HEK293 (cell line): ENCODE measurements around the gene TRIM36.
A peak's percentile ranks its signal among the peaks of the same experiment; 100 is the strongest.

Experiments
- CTCF ChIA-PET: fragments of 350-600 bp; formaldehyde crosslinking; extraction: SDS; loops from one replicate; lab custom pipeline; 2021; ENCODE audit warnings: antibody characterized with exemption; lab: Yijun Ruan, JAX
- POLR2A ChIA-PET: fragments of 300-600 bp; formaldehyde crosslinking; extraction: SDS; loops from one replicate; lab custom pipeline; 2020; ENCODE audit warnings: antibody characterized with exemption, inconsistent platforms; lab: Yijun Ruan, JAX
- H3K27ac ChIP-seq: fragments of 200-500 bp; sonication (Bioruptor generic); 2 replicates; pipeline ENCODE4 v1.5.1; 2014; ENCODE audit warnings: low read depth, low read length, control low read depth, inconsistent platforms; ENCODE audit errors: extremely low read depth
- H3K36me3 ChIP-seq, 2 experiments: fragments of 200-500 bp in 1 of 2; sonication (Bioruptor generic) in 1 of 2; 1 replicate in 1 of 2; 2 replicates in 1 of 2; pipeline ENCODE4 v1.5.1; 2014 to 2017; ENCODE audit warnings: inconsistent platforms in 2 of 2, low read length in 2 of 2; ENCODE audit not compliant: control insufficient read depth in 2 of 2, insufficient read depth in 1 of 2
- H3K4me1 ChIP-seq: fragments of 200-500 bp; sonication (Bioruptor generic); 2 replicates; pipeline ENCODE4 v1.5.1; 2014; ENCODE audit warnings: mild to moderate bottlenecking, low read length, inconsistent platforms; ENCODE audit not compliant: control insufficient read depth, insufficient read depth
- H3K4me3 ChIP-seq: 2 replicates; pipeline ENCODE4 v1.5.1; 2011; ENCODE audit warnings: low read depth, mild to moderate bottlenecking, control low read depth, low read length, moderate library complexity
- H3K9me3 ChIP-seq: fragments of 200-500 bp; sonication (Bioruptor generic); 2 replicates; pipeline ENCODE4 v1.5.1; 2014; ENCODE audit warnings: low read depth, low read length, inconsistent platforms; ENCODE audit not compliant: control insufficient read depth, insufficient read depth
- GFI1B ChIP-seq: fragments of 450-650 bp; formaldehyde crosslinking; IDR thresholded peaks from 2 replicates; pipeline ENCODE4 v1.5.1; 2016; ENCODE audit warnings: missing biosample characterization, missing genetic modification characterization
- KLF1 ChIP-seq: fragments of 450-650 bp; formaldehyde crosslinking; IDR thresholded peaks from 2 replicates; pipeline ENCODE4 v1.5.1; 2016; ENCODE audit warnings: missing biosample characterization, missing genetic modification characterization
- KLF9 ChIP-seq: fragments of 450-650 bp; formaldehyde crosslinking; IDR thresholded peaks from 2 replicates; pipeline ENCODE4 v1.5.1; 2016; ENCODE audit warnings: missing biosample characterization, missing genetic modification characterization, low read depth
- ZBTB17 ChIP-seq: fragments of 450-650 bp; formaldehyde crosslinking; IDR thresholded peaks from 2 replicates; pipeline ENCODE4 v1.5.1; 2016; ENCODE audit warnings: missing biosample characterization, missing genetic modification characterization
- ZBTB20 ChIP-seq: fragments of 450-650 bp; formaldehyde crosslinking; IDR thresholded peaks from 2 replicates; pipeline ENCODE4 v1.5.1; 2016; ENCODE audit warnings: missing biosample characterization, missing genetic modification characterization
- ZNF169 ChIP-seq: fragments of 450-650 bp; formaldehyde crosslinking; IDR thresholded peaks from 2 replicates; pipeline ENCODE4 v1.5.1; 2016; ENCODE audit warnings: missing biosample characterization, missing genetic modification characterization
- ZNF184 ChIP-seq: fragments of 450-650 bp; IDR thresholded peaks from 2 replicates; pipeline ENCODE4 v1.5.1; 2018; ENCODE audit warnings: missing biosample characterization, mild to moderate bottlenecking, missing genetic modification characterization
- ZNF335 ChIP-seq: fragments of 450-650 bp; formaldehyde crosslinking; conservative IDR thresholded peaks from 2 replicates; pipeline ENCODE4 v1.5.1; 2016; ENCODE audit warnings: missing biosample characterization, missing genetic modification characterization
- ZNF48 ChIP-seq: fragments of 450-650 bp; formaldehyde crosslinking; IDR thresholded peaks from 2 replicates; pipeline ENCODE4 v1.5.1; 2016; ENCODE audit warnings: missing biosample characterization, missing genetic modification characterization
- ZNF521 ChIP-seq: fragments of 450-650 bp; formaldehyde crosslinking; IDR thresholded peaks from 2 replicates; pipeline ENCODE4 v1.5.1; 2017; ENCODE audit warnings: missing biosample characterization, mild to moderate bottlenecking, missing genetic modification characterization
- ZNF747 ChIP-seq: fragments of 450-650 bp; formaldehyde crosslinking; IDR thresholded peaks from 2 replicates; pipeline ENCODE4 v1.5.1; 2016; ENCODE audit warnings: missing biosample characterization, missing genetic modification characterization
- ZXDB ChIP-seq: fragments of 450-650 bp; formaldehyde crosslinking; IDR thresholded peaks from 2 replicates; pipeline ENCODE4 v1.5.1; 2016; ENCODE audit warnings: missing biosample characterization, missing genetic modification characterization
- TF ChIP-seq, protein P1 (sequence below): fragments of 450-650 bp; formaldehyde crosslinking; IDR thresholded peaks from 2 replicates; pipeline ENCODE4 v1.5.0; 2017; ENCODE audit warnings: missing biosample characterization, missing genetic modification characterization, borderline replicate concordance
- TF ChIP-seq, protein P2 (sequence below): fragments of 450-650 bp; formaldehyde crosslinking; IDR thresholded peaks from 2 replicates; pipeline ENCODE4 v1.5.1; 2016; ENCODE audit warnings: missing biosample characterization, missing genetic modification characterization
- TF ChIP-seq, protein P3 (sequence below): fragments of 450-650 bp; formaldehyde crosslinking; IDR thresholded peaks from 2 replicates; pipeline ENCODE4 v1.5.1; 2016; ENCODE audit warnings: missing biosample characterization, missing genetic modification characterization
- TF ChIP-seq, protein P4 (sequence below): fragments of 450-650 bp; formaldehyde crosslinking; IDR thresholded peaks from 2 replicates; pipeline ENCODE4 v1.5.1; 2016; ENCODE audit warnings: missing biosample characterization, missing genetic modification characterization
- TF ChIP-seq, protein P5 (sequence below): fragments of 450-650 bp; formaldehyde crosslinking; IDR thresholded peaks from 2 replicates; pipeline ENCODE4 v1.5.1; 2016; ENCODE audit warnings: missing biosample characterization, missing genetic modification characterization
- TF ChIP-seq, protein P6 (sequence below): fragments of 450-650 bp; formaldehyde crosslinking; IDR thresholded peaks from 2 replicates; pipeline ENCODE4 v1.5.1; 2016; ENCODE audit warnings: missing biosample characterization, missing genetic modification characterization

TRIM36 gene

DNA sequence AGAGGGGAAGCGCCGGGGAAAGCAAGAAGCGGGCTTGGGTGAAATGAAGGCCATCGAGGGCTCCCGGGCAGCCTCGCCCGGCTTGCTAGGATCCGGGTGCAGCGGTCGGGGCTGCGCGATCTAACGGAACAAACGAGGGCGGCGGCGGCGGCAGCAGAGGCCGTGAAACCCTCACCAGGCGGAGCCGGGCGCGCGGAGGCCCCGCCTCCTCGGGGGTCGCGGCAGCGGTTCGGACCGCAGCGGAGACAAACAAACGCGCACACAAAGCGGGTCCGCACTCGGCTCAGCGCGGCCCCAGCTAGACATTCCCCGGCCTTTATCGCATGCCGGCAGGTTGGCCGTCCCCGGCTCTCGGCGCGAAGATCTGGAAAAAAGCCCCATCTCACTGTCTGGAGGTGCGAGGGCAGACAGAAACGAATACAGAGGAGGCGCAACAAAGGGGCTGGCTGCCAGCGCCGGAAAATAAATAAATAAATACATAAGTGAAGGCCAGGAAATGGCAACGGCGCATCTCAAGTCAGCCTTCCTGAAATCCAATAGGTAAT is 10.5 kb upstream of the TRIM36 start (continued):
- TF ChIP-seq, protein P1, sequence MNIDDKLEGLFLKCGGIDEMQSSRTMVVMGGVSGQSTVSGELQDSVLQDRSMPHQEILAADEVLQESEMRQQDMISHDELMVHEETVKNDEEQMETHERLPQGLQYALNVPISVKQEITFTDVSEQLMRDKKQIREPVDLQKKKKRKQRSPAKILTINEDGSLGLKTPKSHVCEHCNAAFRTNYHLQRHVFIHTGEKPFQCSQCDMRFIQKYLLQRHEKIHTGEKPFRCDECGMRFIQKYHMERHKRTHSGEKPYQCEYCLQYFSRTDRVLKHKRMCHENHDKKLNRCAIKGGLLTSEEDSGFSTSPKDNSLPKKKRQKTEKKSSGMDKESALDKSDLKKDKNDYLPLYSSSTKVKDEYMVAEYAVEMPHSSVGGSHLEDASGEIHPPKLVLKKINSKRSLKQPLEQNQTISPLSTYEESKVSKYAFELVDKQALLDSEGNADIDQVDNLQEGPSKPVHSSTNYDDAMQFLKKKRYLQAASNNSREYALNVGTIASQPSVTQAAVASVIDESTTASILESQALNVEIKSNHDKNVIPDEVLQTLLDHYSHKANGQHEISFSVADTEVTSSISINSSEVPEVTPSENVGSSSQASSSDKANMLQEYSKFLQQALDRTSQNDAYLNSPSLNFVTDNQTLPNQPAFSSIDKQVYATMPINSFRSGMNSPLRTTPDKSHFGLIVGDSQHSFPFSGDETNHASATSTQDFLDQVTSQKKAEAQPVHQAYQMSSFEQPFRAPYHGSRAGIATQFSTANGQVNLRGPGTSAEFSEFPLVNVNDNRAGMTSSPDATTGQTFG, result no peak
- peak; percentile 68; the same call in 1 of the 2 replicates for TF ChIP-seq ZBTB17 (tag by site-specific recombination)
- TF ChIP-seq ZNF184 (tag by site-specific recombination), result 0 out of 2 replicates have a peak, but pooled peaks have one; percentile 7
- TF ChIP-seq, protein P2, sequence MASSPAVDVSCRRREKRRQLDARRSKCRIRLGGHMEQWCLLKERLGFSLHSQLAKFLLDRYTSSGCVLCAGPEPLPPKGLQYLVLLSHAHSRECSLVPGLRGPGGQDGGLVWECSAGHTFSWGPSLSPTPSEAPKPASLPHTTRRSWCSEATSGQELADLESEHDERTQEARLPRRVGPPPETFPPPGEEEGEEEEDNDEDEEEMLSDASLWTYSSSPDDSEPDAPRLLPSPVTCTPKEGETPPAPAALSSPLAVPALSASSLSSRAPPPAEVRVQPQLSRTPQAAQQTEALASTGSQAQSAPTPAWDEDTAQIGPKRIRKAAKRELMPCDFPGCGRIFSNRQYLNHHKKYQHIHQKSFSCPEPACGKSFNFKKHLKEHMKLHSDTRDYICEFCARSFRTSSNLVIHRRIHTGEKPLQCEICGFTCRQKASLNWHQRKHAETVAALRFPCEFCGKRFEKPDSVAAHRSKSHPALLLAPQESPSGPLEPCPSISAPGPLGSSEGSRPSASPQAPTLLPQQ (tag by site-specific recombination), result peak; percentile 46; the same call in 1 of the 2 replicates
- no peak for TF ChIP-seq ZNF169 (tag by site-specific recombination)
- TF ChIP-seq, protein P3, sequence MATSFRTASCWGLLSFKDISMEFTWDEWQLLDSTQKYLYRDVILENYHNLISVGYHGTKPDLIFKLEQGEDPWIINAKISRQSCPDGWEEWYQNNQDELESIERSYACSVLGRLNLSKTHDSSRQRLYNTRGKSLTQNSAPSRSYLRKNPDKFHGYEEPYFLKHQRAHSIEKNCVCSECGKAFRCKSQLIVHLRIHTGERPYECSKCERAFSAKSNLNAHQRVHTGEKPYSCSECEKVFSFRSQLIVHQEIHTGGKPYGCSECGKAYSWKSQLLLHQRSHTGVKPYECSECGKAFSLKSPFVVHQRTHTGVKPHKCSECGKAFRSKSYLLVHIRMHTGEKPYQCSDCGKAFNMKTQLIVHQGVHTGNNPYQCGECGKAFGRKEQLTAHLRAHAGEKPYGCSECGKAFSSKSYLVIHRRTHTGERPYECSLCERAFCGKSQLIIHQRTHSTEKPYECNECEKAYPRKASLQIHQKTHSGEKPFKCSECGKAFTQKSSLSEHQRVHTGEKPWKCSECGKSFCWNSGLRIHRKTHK (tag by site-specific recombination), result no peak
- TF ChIP-seq, protein P4, sequence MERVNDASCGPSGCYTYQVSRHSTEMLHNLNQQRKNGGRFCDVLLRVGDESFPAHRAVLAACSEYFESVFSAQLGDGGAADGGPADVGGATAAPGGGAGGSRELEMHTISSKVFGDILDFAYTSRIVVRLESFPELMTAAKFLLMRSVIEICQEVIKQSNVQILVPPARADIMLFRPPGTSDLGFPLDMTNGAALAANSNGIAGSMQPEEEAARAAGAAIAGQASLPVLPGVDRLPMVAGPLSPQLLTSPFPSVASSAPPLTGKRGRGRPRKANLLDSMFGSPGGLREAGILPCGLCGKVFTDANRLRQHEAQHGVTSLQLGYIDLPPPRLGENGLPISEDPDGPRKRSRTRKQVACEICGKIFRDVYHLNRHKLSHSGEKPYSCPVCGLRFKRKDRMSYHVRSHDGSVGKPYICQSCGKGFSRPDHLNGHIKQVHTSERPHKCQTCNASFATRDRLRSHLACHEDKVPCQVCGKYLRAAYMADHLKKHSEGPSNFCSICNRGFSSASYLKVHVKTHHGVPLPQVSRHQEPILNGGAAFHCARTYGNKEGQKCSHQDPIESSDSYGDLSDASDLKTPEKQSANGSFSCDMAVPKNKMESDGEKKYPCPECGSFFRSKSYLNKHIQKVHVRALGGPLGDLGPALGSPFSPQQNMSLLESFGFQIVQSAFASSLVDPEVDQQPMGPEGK, result peak; percentile 49; the same call in 1 of the 2 replicates
- TF ChIP-seq ZXDB (tag by site-specific recombination), result peak; percentile 34; the same call in 1 of the 2 replicates
- TF ChIP-seq ZBTB20 (tag by site-specific recombination), result peak; percentile 95
- no peak for TF ChIP-seq ZNF521

DNA sequence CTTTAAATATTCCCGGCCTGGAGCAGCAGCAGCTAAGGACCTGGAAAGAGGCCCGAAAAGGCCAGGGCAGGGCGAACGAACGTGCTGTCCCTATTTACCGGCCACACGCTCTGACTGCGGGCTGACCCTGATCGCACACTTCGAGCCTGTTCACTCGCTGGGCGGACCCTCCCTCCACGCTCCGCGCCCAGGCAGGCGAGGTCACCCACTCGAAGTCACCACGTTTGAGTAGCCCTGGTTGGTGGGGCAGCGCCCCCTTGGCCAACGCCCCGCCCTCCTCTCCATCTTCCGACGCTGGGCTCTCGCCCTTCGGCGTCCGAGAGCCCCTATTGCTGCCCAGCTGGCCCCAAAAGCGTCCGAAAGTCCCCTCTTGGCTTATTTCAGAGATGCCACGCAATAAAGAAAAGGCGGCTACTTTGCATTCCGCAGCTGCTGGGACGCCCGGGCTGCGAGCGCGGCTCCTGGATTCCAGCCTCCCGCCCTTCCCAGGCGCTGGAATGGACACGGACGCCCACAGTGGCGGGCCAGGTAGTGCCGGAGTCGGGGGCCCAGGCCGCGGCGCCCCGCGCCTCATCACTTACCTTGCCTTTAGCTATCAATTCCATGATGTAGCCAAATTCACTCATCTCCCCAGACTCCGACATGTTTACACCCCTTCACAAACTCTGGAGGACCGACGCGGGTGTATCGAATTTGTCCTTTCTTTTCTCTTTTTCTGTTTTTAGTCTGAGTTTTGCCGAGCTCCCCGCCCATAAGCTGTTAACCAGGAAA is 9.9 kb upstream of the TRIM36 start:
- no peaks in the 10 kb centered on the region for H3K9me3 ChIP-seq
- 0 out of 2 replicates have a peak, but pooled peaks cover 2% of the 10 kb centered on the region for H3K4me1 ChIP-seq
- H3K4me3 ChIP-seq, result peak overlapping the region; percentile 51
- ChIA-PET POLR2A (interaction anchor here (1.1 kb wide), 1 partner anchor 10 kb away, joined by 5 read pairs; the partner anchor contains the start of gene TRIM36), CTCF (interaction anchor here (0.6 kb wide), 1 partner anchor 1714 kb away, joined by 5 read pairs; no protein-coding TSS in a partner anchor)
- TF ChIP-seq ZNF747 (tag by site-specific recombination) (no peak), KLF1 (tag by site-specific recombination) (peak; percentile 32; the same call in 1 of the 2 replicates), ZNF335 (tag by site-specific recombination) (peak; percentile 82), GFI1B (tag by site-specific recombination) (no peak), KLF9 (peak; percentile 23; the same call in 1 of the 2 replicates), ZNF48 (tag by site-specific recombination) (no peak)
- TF ChIP-seq, protein P5, sequence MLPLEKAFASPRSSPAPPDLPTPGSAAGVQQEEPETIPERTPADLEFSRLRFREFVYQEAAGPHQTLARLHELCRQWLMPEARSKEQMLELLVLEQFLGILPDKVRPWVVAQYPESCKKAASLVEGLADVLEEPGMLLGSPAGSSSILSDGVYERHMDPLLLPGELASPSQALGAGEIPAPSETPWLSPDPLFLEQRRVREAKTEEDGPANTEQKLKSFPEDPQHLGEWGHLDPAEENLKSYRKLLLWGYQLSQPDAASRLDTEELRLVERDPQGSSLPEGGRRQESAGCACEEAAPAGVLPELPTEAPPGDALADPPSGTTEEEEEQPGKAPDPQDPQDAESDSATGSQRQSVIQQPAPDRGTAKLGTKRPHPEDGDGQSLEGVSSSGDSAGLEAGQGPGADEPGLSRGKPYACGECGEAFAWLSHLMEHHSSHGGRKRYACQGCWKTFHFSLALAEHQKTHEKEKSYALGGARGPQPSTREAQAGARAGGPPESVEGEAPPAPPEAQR, result no peak
- TF ChIP-seq, protein P6, sequence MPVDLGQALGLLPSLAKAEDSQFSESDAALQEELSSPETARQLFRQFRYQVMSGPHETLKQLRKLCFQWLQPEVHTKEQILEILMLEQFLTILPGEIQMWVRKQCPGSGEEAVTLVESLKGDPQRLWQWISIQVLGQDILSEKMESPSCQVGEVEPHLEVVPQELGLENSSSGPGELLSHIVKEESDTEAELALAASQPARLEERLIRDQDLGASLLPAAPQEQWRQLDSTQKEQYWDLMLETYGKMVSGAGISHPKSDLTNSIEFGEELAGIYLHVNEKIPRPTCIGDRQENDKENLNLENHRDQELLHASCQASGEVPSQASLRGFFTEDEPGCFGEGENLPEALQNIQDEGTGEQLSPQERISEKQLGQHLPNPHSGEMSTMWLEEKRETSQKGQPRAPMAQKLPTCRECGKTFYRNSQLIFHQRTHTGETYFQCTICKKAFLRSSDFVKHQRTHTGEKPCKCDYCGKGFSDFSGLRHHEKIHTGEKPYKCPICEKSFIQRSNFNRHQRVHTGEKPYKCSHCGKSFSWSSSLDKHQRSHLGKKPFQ (tag by site-specific recombination), result no peak
- no peaks in the 10 kb centered on the region for H3K36me3 ChIP-seq
- no peak overlapping the region for H3K27ac ChIP-seq
